Nephron progenitor cell (in vitro differentiated cells): Measurements from ENCODE around the gene ZNF385D.

Source experiments
- DNase-seq: peaks from one replicate; pipeline ENCODE4 v3.0.0; 2021
- H3K27ac Mint-ChIP-seq: 2 replicates; pipeline ENCODE4 v1.8.0; 2021; ENCODE audit warnings: mild to moderate bottlenecking, moderate library complexity, mixed read lengths
- H3K27me3 Mint-ChIP-seq: 2 replicates; pipeline ENCODE4 v1.8.0; 2021; ENCODE audit warnings: mild to moderate bottlenecking, low read depth, mixed read lengths; ENCODE audit not compliant: poor library complexity
- H3K36me3 Mint-ChIP-seq: 2 replicates; pipeline ENCODE4 v1.8.0; 2021; ENCODE audit warnings: low read depth, mixed read lengths
- H3K4me1 Mint-ChIP-seq: 2 replicates; pipeline ENCODE4 v1.8.0; 2021; ENCODE audit warnings: mixed read lengths
- H3K4me3 Mint-ChIP-seq: 2 replicates; pipeline ENCODE4 v1.8.0; 2021; ENCODE audit warnings: mild to moderate bottlenecking, moderate library complexity, mixed read lengths
- H3K9me3 Mint-ChIP-seq: 2 replicates; pipeline ENCODE4 v1.8.0; 2021; ENCODE audit warnings: mild to moderate bottlenecking, moderate library complexity, mixed read lengths
- TF ChIP-seq, protein P1 (sequence below): fragments of 200-600 bp; sonication (generic); IDR thresholded peaks from 2 replicates; pipeline ENCODE4 v1.5.0; 2021; ENCODE audit warnings: antibody characterized with exemption

The ZNF385D gene

GRCh38 chr3:21587894-21588293, 163.1 kb downstream of the ZNF385D start:
- H3K9me3 Mint-ChIP-seq = no peaks in the 10 kb centered on the region
- TF ChIP-seq, protein P1, sequence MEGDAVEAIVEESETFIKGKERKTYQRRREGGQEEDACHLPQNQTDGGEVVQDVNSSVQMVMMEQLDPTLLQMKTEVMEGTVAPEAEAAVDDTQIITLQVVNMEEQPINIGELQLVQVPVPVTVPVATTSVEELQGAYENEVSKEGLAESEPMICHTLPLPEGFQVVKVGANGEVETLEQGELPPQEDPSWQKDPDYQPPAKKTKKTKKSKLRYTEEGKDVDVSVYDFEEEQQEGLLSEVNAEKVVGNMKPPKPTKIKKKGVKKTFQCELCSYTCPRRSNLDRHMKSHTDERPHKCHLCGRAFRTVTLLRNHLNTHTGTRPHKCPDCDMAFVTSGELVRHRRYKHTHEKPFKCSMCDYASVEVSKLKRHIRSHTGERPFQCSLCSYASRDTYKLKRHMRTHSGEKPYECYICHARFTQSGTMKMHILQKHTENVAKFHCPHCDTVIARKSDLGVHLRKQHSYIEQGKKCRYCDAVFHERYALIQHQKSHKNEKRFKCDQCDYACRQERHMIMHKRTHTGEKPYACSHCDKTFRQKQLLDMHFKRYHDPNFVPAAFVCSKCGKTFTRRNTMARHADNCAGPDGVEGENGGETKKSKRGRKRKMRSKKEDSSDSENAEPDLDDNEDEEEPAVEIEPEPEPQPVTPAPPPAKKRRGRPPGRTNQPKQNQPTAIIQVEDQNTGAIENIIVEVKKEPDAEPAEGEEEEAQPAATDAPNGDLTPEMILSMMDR = no peak
- no peak for DNase-seq
- no peak overlapping the region for H3K4me3 Mint-ChIP-seq
- no peak overlapping the region for H3K27ac Mint-ChIP-seq
- H3K27me3 Mint-ChIP-seq = no peaks in the 10 kb centered on the region
- H3K36me3 Mint-ChIP-seq = no peaks in the 10 kb centered on the region
- H3K4me1 Mint-ChIP-seq = no peaks in the 10 kb centered on the region

DNA sequence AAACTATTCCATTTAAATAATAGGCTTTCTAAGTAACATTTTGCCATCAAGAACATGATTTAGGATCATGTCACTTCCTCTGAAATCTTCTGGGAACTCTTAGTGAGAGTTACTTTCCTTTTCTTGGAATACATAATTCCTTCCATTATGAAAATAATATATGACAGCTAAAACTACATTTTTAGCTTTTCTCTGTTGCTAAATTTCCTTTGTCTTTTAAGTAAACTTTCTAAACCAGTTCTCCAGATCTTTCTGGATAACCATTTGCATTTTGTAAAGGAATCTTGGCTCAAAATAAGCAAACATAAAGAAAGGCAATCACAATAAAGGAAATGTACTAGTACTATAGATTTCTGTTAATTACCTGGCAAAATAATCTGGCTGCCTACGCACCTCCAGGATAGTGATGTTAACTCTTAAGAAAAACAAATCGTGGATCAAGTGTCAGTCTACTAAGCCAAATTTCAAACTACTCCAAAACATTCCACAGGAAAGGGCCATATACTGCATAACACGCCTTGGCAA, 165.7 kb downstream of the ZNF385D start:
- Mint-ChIP-seq H3K36me3 (no peaks in the 10 kb centered on the region), H3K27me3 (no peaks in the 10 kb centered on the region), H3K27ac (no peak overlapping the region), H3K4me1 (peaks cover 5% of the 10 kb centered on the region), H3K9me3 (no peaks in the 10 kb centered on the region), H3K4me3 (no peak overlapping the region)
- no peak for DNase-seq
- TF ChIP-seq, protein P1 = no peak

DNA sequence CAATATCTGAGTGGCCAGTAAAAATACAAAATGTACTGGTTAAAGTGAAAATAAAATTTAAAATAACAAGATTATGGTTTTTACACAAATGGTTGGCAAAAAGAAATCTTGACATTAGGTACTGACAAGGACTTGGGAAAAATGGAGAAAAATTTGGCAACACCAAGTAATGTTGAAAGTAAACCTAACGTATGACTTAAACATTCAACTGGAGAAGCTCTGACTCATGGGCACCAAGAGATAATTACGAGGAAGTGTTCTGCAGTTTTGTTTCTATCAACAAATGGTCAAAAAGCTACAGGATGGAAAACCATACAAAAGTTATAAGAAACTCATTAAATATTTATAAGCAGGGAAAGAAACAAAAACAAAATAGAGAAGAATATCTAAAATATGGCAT, 177.7 kb downstream of the ZNF385D start:
- no peak overlapping the region for H3K4me3 Mint-ChIP-seq
- no peaks in the 10 kb centered on the region for H3K36me3 Mint-ChIP-seq
- no peaks in the 10 kb centered on the region for H3K27me3 Mint-ChIP-seq
- no peak for DNase-seq
- no peaks in the 10 kb centered on the region for H3K4me1 Mint-ChIP-seq
- no peak overlapping the region for H3K27ac Mint-ChIP-seq
- TF ChIP-seq, protein P1 = no peak
- H3K9me3 Mint-ChIP-seq = no peaks in the 10 kb centered on the region

DNA sequence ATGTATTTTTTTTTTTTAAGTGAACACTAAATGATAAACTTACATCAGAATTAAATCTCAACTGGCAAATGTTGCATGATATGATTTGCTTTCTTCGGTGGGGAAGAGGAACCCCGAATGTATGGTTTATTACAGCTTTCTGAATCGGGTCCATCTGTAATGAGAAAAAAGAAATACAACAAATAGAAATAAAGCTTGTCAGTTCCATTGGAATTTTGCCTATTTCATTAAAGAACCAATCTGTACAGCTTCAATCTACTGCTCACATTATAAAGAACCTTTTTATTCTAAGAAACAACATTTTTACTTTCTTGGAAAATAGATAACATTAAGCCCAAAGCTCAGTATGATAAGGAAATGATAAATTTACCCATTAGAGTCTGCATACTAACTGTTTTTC, 186.5 kb downstream of the ZNF385D start:
- peaks cover 3% of the 10 kb centered on the region for H3K27me3 Mint-ChIP-seq

GRCh38 chr3:21562243-21562642, 188.8 kb downstream of the ZNF385D start:
- no peak overlapping the region for H3K27ac Mint-ChIP-seq
- peaks cover 6% of the 10 kb centered on the region for H3K4me1 Mint-ChIP-seq
- no peak for DNase-seq

More for the DNA sequence above, 186.5 kb downstream of the ZNF385D start:
- no peak for DNase-seq
- H3K27ac Mint-ChIP-seq = no peak overlapping the region
- TF ChIP-seq, protein P1 = no peak
- peaks cover 6% of the 10 kb centered on the region for H3K4me1 Mint-ChIP-seq
- H3K36me3 Mint-ChIP-seq = no peaks in the 10 kb centered on the region
- no peak overlapping the region for H3K4me3 Mint-ChIP-seq
- no peaks in the 10 kb centered on the region for H3K9me3 Mint-ChIP-seq

GRCh38 chr3:21561472-21561871, 189.5 kb downstream of the ZNF385D start:
- DNase-seq = no peak
- H3K36me3 Mint-ChIP-seq = peaks cover 6% of the 10 kb centered on the region
- H3K4me3 Mint-ChIP-seq = no peak overlapping the region
- H3K27ac Mint-ChIP-seq = no peak overlapping the region
- TF ChIP-seq, protein P1 = no peak
- H3K27me3 Mint-ChIP-seq = peaks cover 3% of the 10 kb centered on the region
- H3K4me1 Mint-ChIP-seq = peaks cover 6% of the 10 kb centered on the region
- H3K9me3 Mint-ChIP-seq = peaks cover 25% of the 10 kb centered on the region

More at GRCh38 chr3:21562243-21562642, 188.8 kb downstream of the ZNF385D start:
- Mint-ChIP-seq H3K4me3 (no peak overlapping the region), H3K27me3 (peaks cover 3% of the 10 kb centered on the region), H3K9me3 (peaks cover 17% of the 10 kb centered on the region), H3K36me3 (peaks cover under 1% of the 10 kb centered on the region)
- TF ChIP-seq, protein P1 = no peak
